SKM-1 treated with dmso at 0.1 percent for 144 hours (cell line): ENCODE measurements around the gene ALDOA.
"Not testable (repeated sequence)": the region's sequence is repeated elsewhere in the genome, so short reads cannot be mapped to it uniquely, and the experiment has no call there.

Experiments used
- DNase-seq: peaks from one replicate; lab custom pipeline; 2025; ENCODE audit not compliant: unreplicated experiment; lab: John Stamatoyannopoulos, UW

The ALDOA gene

DNA sequence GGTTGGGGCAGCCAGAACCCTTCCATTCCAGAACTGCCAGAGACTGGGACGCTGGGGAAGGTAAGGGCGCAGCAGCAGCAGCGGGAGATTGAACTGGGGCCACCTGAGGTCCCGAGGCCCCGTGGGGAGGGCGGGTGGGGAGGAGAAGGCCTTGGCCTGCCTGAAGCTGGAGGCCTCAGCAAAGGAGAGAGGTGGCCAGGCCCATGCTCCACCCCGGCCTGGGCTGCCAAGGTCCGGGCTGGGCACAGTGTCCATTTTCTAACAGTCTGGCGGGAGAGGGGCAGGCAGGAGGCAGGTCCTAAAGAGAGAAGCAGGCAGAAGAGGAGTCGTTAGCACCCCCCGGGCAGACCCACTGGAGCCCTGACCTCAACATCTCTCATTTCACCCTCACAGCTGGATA, 48.9 kb downstream of the ALDOA start:
- no peak for DNase-seq

DNA sequence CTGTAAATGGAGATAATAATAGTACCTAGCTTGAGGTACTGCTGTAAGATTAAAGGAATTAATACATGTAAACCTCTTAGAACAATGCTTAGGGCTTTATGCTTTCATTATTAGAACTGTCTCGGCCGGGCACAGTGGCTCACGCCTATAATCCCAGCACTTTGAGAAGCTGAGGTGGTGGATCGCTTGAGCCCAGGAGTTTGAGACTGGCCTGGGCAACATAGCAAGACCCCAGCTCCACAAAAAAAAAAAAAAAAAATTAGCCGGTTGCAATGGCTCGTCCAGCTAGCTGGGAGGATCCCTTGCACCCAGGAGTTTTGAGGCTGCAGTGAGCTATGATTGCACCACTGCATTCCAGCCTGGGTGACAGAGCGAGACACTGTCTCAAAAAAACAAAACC, 49.3 kb downstream of the ALDOA start:
- DNase-seq, result not testable (repeated sequence)

- DNase-seq, result no peak
These were observed 49.7 kb downstream of the ALDOA start for GRCh38 chr16:30115238-30115637.

DNA sequence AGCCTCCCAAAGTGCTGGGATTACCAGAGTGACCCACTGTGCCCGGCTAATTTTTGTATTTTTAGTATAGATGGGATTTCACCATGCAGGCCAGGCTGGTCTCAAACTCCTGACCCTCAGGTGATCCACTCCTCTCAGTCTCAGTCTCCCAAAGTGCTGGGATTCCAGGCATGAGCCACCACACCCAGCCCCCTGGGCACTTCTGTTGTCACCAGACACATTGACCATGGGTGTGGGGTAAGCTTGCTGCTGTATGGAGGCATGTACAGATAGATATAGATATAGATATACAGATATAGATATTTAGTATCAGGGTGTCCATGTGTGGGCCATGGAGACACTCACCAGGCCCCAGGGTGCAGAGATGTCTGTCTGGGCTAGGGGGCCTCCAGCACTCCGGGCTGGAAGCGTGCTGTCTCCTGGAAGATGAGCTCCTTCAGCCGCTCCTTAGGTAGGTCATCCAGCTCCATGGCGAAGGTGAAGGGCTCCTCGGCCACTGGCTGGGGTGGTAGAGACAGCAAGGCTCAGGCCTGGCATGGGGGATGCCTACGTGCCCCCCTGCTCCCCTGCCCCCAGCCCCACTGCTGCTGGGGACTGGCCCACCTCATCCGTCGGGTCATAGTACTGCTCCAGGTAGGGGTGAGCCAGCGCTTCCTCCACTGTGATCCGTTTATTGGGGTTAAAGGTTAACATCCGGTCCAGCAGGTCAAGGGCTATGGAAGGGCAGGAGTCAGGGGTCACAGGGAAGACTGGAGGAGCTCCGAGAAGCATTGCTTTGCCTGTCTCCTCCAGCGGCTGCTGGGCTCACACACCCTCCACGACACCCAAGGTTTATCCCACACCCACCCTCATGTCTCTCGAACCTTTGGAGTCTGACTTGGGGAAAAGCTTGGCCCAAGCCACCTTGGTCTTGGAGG, 51.0 kb downstream of the ALDOA start:
- no peak for DNase-seq

GRCh38 chr16:30117768-30118167, 52.2 kb downstream of the ALDOA start:
- no peak for DNase-seq

GRCh38 chr16:30119428-30119827, 53.9 kb downstream of the ALDOA start:
- DNase-seq, result no peak
